Gastroesophageal sphincter (tissue), 4 donors: ENCODE measurements around the gene ACSF2. TPM values are rescaled to one million over a fixed set of nuclear protein-coding genes. Genes with fewer than 3 reads are reported as not detected.

Experiments used
- ATAC-seq: fragments of 150-250 bp; one replicate; pipeline ENCODE4 v1.9.1; 2016; ENCODE audit warnings: mild to moderate bottlenecking, moderate library complexity
- H3K27ac ChIP-seq, 4 donors: fragments of 200-600 bp; sonication (generic) in 3 of 4; 1 replicate in 3 of 4; 2 replicates in 1 of 4; pipeline ENCODE4 v1.5.1; 2016 to 2019
- H3K27me3 ChIP-seq: fragments of 200-600 bp; sonication (generic); one replicate; pipeline ENCODE4 v1.5.1; 2019
- H3K36me3 ChIP-seq, 2 donors: fragments of 200-600 bp; sonication (generic); one replicate each; pipeline ENCODE4 v1.5.1; 2019; ENCODE audit warnings: control low read depth in 1 of 2
- H3K4me1 ChIP-seq, 3 donors: fragments of 200-600 bp; sonication (generic); 1 replicate in 2 of 3; 2 replicates in 1 of 3; pipeline ENCODE4 v1.5.1; 2016 to 2019; ENCODE audit warnings: control low read depth in 2 of 3
- H3K4me3 ChIP-seq, 2 donors: fragments of 200-600 bp; sonication (generic); one replicate each; pipeline ENCODE4 v1.5.1; 2019; ENCODE audit warnings: mild to moderate bottlenecking in 1 of 2, moderate library complexity in 1 of 2
- H3K9me3 ChIP-seq, 3 donors: fragments of 200-600 bp; sonication (generic); one replicate each; pipeline ENCODE4 v1.5.1; 2017 to 2019; ENCODE audit warnings: control low read depth in 2 of 3
- EP300 ChIP-seq: sonication (generic); formaldehyde crosslinking; IDR thresholded peaks from one replicate; pipeline ENCODE4 v1.6.1; 2017; ENCODE audit warnings: antibody characterized with exemption, mild to moderate bottlenecking
- POLR2A ChIP-seq, 2 donors: fragments of 450-650 bp; IDR thresholded peaks; one replicate each; pipeline ENCODE4 v1.6.1; 2017; ENCODE audit warnings: antibody characterized with exemption in 2 of 2, mild to moderate bottlenecking in 2 of 2, moderate library complexity in 1 of 2
- POLR2AphosphoS5 ChIP-seq: sonication (generic); formaldehyde crosslinking; IDR thresholded peaks from one replicate; pipeline ENCODE4 v1.6.1; 2017; ENCODE audit warnings: antibody characterized with exemption
- WGBS, 2 donors: methylation state at CpG; one replicate each; pipeline ENCODE4 v1.1.5; 2018; ENCODE audit warnings: low coverage in 1 of 2; 5-methylcytosine and 5-hydroxymethylcytosine counted together
- total RNA-seq, 4 donors: library from RNA; depleted of rRNA; stranded (reverse); fragments of >200 nt; gene quantifications; one replicate each; pipeline ENCODE4 v1.1.0, GENCODE V29; 2016
- TF ChIP-seq, protein P1 (sequence below), 4 experiments: fragments of 200-600 bp in 2 of 4; fragments of 450-650 bp in 2 of 4; sonication (generic) in 1 of 4; IDR thresholded peaks; one replicate each; pipeline ENCODE4 v1.5.1; 2017 to 2019; ENCODE audit warnings: antibody characterized with exemption in 4 of 4, mild to moderate bottlenecking in 2 of 4, moderate library complexity in 2 of 4

Gene ACSF2
- total RNA-seq, 4 donors from 2014 or later: 11.5 to 23.3 (median 16.1) TPM

DNA sequence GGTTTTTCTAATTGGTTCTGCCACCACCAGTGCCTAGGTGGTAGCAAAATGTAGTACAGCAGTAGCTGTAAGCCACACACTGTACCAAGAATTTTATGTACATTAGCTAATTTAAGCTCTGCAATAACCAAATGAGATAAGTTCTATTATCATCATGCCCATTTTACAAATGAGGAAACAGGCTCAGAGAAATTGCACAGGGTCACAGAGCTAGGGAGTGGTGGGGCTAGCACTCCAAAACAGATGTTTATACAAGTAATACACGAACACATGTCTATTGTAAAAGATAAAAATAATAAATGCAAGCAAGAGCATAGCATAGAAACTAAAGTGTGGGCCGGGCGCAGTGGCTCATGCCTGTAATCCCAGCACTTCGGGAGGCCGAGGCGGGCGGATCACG is 66.2 kb downstream of the ACSF2 start:
- peaks cover 0 to 10% of the 10 kb centered on the region in 2 donors for H3K36me3 ChIP-seq
- no peaks in the 10 kb centered on the region for H3K27me3 ChIP-seq
- no peaks in the 10 kb centered on the region for H3K9me3 ChIP-seq
- H3K4me1 ChIP-seq: no peaks in the 10 kb centered on the region
- no peak for ATAC-seq
- no peak for TF ChIP-seq POLR2AphosphoS5
- no peak for TF ChIP-seq EP300
- no peak for TF ChIP-seq POLR2A (IDR thresholded peaks at IDR 0.05)
- TF ChIP-seq, protein P1, sequence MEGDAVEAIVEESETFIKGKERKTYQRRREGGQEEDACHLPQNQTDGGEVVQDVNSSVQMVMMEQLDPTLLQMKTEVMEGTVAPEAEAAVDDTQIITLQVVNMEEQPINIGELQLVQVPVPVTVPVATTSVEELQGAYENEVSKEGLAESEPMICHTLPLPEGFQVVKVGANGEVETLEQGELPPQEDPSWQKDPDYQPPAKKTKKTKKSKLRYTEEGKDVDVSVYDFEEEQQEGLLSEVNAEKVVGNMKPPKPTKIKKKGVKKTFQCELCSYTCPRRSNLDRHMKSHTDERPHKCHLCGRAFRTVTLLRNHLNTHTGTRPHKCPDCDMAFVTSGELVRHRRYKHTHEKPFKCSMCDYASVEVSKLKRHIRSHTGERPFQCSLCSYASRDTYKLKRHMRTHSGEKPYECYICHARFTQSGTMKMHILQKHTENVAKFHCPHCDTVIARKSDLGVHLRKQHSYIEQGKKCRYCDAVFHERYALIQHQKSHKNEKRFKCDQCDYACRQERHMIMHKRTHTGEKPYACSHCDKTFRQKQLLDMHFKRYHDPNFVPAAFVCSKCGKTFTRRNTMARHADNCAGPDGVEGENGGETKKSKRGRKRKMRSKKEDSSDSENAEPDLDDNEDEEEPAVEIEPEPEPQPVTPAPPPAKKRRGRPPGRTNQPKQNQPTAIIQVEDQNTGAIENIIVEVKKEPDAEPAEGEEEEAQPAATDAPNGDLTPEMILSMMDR (IDR thresholded peaks at IDR 0.05): no peak
- no peak overlapping the region for H3K27ac ChIP-seq
- no peak overlapping the region for H3K4me3 ChIP-seq
- 74 to 80% methylated on average over 1 to 8 of the region's 8 CpGs for WGBS, 2 donors

DNA sequence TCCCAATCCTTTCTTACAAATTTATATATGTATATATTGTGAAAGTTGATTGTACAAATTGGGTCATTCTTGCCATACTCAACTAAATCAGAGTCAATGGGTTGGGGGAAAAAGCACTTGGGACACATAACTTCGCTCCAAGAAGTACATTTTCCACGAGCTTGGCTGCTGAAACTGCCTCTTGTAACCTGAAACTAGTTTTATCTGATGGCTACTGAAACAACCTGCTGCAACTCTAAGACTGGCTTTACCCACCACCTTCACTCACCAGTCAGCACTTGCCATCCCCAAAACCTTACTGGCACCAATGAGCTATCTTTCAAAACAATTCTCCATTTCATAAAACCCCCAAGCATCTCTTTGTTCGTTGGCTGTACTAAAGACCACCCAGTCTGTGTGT is 67.7 kb downstream of the ACSF2 start:
- Histone ChIP-seq H3K4me3 (no peak overlapping the region), H3K27ac (no peak overlapping the region)
- ATAC-seq: no peak

GRCh38 chr17:50495217-50495823 is 69.3 kb downstream of the ACSF2 start:
- no peak overlapping the region for H3K27ac ChIP-seq
- no peaks in the 10 kb centered on the region for H3K9me3 ChIP-seq
- no peak for ATAC-seq
- 83 to 94% methylated on average over 2 to 4 of the region's 8 CpGs for WGBS, 2 donors
- H3K36me3 ChIP-seq: no peaks in the 10 kb centered on the region
- TF ChIP-seq POLR2AphosphoS5 (no peak), EP300 (no peak), POLR2A (IDR thresholded peaks at IDR 0.05) (no peak)
- TF ChIP-seq, protein P1 (IDR thresholded peaks at IDR 0.05): no peak
- H3K27me3 ChIP-seq: no peaks in the 10 kb centered on the region
- H3K4me1 ChIP-seq: no peaks in the 10 kb centered on the region
- no peak overlapping the region for H3K4me3 ChIP-seq

More for the DNA sequence above, 67.7 kb downstream of the ACSF2 start:
- H3K9me3 ChIP-seq: no peaks in the 10 kb centered on the region
- TF ChIP-seq POLR2A (IDR thresholded peaks at IDR 0.05) (no peak), POLR2AphosphoS5 (no peak), EP300 (no peak)
- TF ChIP-seq, protein P1 (IDR thresholded peaks at IDR 0.05): no peak
- no peaks in the 10 kb centered on the region for H3K36me3 ChIP-seq
- no peaks in the 10 kb centered on the region for H3K4me1 ChIP-seq
- WGBS, 2 donors: 29 to 40% methylated on average over 3 of the region's 3 CpGs
- no peaks in the 10 kb centered on the region for H3K27me3 ChIP-seq

- no peak overlapping the region for H3K4me3 ChIP-seq
- 89 to 100% methylated on average over 5 to 7 of the region's 8 CpGs for WGBS, 2 donors
- H3K9me3 ChIP-seq: no peaks in the 10 kb centered on the region
- no peak for ATAC-seq
- no peaks in the 10 kb centered on the region for H3K36me3 ChIP-seq
- no peaks in the 10 kb centered on the region for H3K27me3 ChIP-seq
- no peak for TF ChIP-seq POLR2AphosphoS5
- TF ChIP-seq EP300: no peak
- TF ChIP-seq, protein P1 (IDR thresholded peaks at IDR 0.05): no peak
- no peak for TF ChIP-seq POLR2A (IDR thresholded peaks at IDR 0.05)
- no peak overlapping the region for H3K27ac ChIP-seq
- no peaks in the 10 kb centered on the region for H3K4me1 ChIP-seq
Measured at GRCh38 chr17:50495918-50496317, 69.9 kb downstream of the ACSF2 start.
